RWPE2 (cell line): ENCODE measurements around the gene FBXW2.

Experiments
- ATAC-seq: fragments of 200-7000 bp; cut with Tn5 transposase; 3 replicates; pipeline ENCODE4 v1.9.1; 2021; ENCODE audit warnings: low read depth
- DNase-seq: peaks from one replicate; pipeline ENCODE4 v3.0.0-alpha.2; 2020; ENCODE audit warnings: low spot score
- H3K27ac ChIP-seq: fragments of 450-650 bp; 2 replicates; pipeline ENCODE4 v1.5.1; 2017; ENCODE audit warnings: mild to moderate bottlenecking; ENCODE audit not compliant: poor library complexity, severe bottlenecking
- H3K27me3 ChIP-seq: fragments of 250-450 bp; sonication (Bioruptor Pico); 2 replicates; pipeline ENCODE4 v1.5.1; 2021; ENCODE audit warnings: mild to moderate bottlenecking, moderate library complexity; ENCODE audit not compliant: insufficient read depth, poor library complexity, severe bottlenecking
- H3K36me3 ChIP-seq: fragments of 250-450 bp; sonication (Bioruptor Pico); 2 replicates; pipeline ENCODE4 v1.5.1; 2020; ENCODE audit warnings: low read depth, mild to moderate bottlenecking, moderate library complexity
- H3K4me1 ChIP-seq: fragments of 250-450 bp; sonication (Bioruptor Pico); 2 replicates; pipeline ENCODE4 v1.5.1; 2021; ENCODE audit warnings: mild to moderate bottlenecking, moderate library complexity; ENCODE audit not compliant: insufficient read depth, poor library complexity, severe bottlenecking
- H3K4me3 ChIP-seq: fragments of 250-450 bp; sonication (Bioruptor Pico); 2 replicates; pipeline ENCODE4 v1.5.1; 2021; ENCODE audit warnings: mild to moderate bottlenecking, moderate library complexity; ENCODE audit not compliant: severe bottlenecking
- H3K9me3 ChIP-seq: fragments of 250-450 bp; sonication (Bioruptor Pico); 2 replicates; pipeline ENCODE4 v1.5.1; 2021; ENCODE audit warnings: mild to moderate bottlenecking, moderate library complexity; ENCODE audit not compliant: severe bottlenecking
- TF ChIP-seq, protein P1 (sequence below): fragments of 450-650 bp; IDR thresholded peaks from one replicate; pipeline ENCODE4 v1.5.1; 2017; ENCODE audit warnings: mild to moderate bottlenecking, moderate library complexity; ENCODE audit not compliant: poor library complexity, severe bottlenecking

FBXW2 gene

DNA sequence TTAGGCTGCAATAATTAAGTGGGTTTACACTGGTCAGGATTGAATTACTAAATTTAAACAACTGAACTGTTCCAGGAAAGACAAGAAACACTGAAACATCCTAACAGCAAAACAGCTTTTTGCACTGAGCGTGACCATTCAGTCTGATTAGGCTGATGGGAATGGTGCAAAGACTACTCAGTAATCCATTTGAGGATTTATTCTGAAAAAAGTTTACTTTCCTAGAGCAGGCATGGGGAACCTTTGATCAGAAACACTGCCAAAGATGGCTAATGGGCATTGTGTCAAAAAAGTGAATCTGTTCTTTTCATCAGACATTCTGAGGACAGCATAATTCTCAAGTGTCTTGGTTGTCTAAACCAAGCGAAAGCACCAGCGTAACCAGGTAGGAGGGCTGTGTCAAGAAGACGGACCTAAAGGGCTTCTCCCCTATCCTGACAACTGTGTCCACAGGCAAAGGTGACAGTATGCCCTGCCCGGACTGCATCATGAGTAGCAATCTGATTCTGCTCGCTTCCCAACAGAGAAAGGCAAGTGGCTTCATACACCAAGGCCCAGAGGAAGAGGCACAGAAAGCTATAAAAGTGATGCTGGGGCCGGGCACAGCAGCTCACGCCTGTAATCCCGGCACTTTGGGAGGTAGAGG, 33.3 kb downstream of the FBXW2 start:
- Histone ChIP-seq H3K9me3 (no peaks in the 10 kb centered on the region), H3K4me3 (no peak overlapping the region), H3K27ac (no peak overlapping the region), H3K36me3 (peaks cover 46% of the 10 kb centered on the region), H3K27me3 (no peaks in the 10 kb centered on the region), H3K4me1 (no peaks in the 10 kb centered on the region)
- DNase-seq (no peak), ATAC-seq (no peak)
- TF ChIP-seq, protein P1, sequence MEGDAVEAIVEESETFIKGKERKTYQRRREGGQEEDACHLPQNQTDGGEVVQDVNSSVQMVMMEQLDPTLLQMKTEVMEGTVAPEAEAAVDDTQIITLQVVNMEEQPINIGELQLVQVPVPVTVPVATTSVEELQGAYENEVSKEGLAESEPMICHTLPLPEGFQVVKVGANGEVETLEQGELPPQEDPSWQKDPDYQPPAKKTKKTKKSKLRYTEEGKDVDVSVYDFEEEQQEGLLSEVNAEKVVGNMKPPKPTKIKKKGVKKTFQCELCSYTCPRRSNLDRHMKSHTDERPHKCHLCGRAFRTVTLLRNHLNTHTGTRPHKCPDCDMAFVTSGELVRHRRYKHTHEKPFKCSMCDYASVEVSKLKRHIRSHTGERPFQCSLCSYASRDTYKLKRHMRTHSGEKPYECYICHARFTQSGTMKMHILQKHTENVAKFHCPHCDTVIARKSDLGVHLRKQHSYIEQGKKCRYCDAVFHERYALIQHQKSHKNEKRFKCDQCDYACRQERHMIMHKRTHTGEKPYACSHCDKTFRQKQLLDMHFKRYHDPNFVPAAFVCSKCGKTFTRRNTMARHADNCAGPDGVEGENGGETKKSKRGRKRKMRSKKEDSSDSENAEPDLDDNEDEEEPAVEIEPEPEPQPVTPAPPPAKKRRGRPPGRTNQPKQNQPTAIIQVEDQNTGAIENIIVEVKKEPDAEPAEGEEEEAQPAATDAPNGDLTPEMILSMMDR = no peak

DNA sequence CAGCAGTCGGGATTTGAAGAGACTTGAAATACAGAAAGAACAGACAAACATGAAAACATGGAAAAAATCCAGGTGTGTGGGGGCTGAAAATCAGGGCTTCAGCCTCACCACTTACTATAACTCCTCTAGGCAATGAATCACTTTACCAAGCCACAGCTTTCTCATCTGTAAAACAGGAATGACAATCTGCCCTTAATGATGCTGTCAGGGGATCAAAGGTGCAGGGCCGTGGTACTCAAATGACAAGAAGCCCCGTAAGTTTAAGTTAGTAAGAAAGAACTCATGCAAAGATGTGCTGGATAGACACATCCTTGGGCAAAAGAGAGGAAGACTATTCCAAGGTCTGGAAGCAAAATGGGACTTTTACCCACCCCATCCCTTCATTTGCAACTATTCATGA, 34.7 kb downstream of the FBXW2 start:
- no peaks in the 10 kb centered on the region for H3K4me1 ChIP-seq
- peaks cover 33% of the 10 kb centered on the region for H3K36me3 ChIP-seq
- no peak overlapping the region for H3K27ac ChIP-seq
- no peaks in the 10 kb centered on the region for H3K27me3 ChIP-seq
- no peak overlapping the region for H3K4me3 ChIP-seq
- TF ChIP-seq, protein P1 = no peak
- ATAC-seq (no peak), DNase-seq (no peak)
- H3K9me3 ChIP-seq = no peaks in the 10 kb centered on the region

DNA sequence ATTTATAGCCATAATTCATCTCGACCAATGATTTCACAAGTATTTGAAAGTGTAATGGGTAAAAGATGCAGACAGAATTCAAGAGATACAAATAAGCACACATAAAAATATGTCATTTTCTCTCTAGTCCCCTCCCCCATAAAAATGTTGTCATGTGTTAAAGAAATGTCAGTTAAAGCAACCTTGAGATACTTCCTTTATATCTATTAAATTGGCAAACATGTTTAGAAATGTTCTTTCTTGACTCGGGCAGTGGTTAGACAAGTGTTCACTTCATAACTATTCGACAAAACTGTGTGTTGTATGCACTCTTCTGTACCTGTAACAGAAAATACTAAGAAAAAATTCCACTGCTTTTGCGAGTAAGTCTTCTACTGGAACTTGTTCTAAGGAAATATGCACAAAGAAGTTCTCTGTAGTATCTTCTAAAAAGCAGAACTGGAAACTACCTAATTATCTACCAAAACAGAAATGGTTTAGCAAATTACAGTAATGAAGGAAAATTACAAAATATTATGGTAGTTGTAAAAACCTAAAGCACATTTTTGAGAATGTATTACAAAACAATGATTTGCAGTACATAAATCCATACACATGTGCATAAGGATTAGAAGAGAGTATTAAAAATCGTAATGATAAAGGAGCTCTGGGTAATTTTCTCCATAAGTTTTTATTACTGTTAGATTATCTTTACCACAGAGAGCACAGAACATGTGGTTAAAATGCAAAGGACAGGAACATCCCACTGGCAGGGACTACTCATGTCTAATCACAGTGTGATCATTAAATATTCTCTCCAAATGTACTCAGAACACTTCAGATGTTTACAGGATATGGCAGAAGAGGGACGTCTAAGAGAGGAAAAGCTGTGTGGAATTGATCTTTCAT, 35.9 kb downstream of the FBXW2 start:
- Histone ChIP-seq H3K27ac (no peak overlapping the region), H3K36me3 (peaks cover 20% of the 10 kb centered on the region)

DNA sequence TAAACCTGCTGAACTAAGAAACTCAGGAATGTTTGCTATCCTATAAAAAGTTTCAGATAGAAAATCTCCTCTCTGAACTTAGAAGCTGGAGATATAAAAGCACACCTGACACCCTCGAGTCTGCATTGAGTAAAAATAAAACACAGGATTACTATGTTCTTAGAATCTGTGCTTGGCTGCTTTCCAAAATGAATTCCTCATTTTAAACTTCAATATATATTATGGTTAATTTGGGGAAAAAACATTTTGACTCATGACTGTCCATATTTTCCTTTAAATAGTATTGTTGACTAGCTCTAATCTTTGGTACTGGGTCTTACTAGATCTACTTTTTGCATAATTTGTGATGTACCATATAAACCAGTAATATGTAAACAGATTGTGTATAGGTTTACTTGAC, 36.7 kb downstream of the FBXW2 start:
- H3K4me3 ChIP-seq = no peak overlapping the region
- H3K4me1 ChIP-seq = no peaks in the 10 kb centered on the region
- TF ChIP-seq, protein P1 = no peak
- peaks cover 14% of the 10 kb centered on the region for H3K36me3 ChIP-seq
- ATAC-seq (no peak), DNase-seq (no peak)
- H3K27me3 ChIP-seq = no peaks in the 10 kb centered on the region
- no peak overlapping the region for H3K27ac ChIP-seq
- H3K9me3 ChIP-seq = no peaks in the 10 kb centered on the region

More for the DNA sequence above, 35.9 kb downstream of the FBXW2 start:
- no peak for ATAC-seq
- H3K27me3 ChIP-seq = no peaks in the 10 kb centered on the region
- no peaks in the 10 kb centered on the region for H3K9me3 ChIP-seq
- H3K4me3 ChIP-seq = no peak overlapping the region
- TF ChIP-seq, protein P1 = no peak
- H3K4me1 ChIP-seq = no peaks in the 10 kb centered on the region
- DNase-seq = no peak
